ENCODE data around the gene TOR1AIP2. TPM values are rescaled to one million over a fixed set of nuclear protein-coding genes. Genes with fewer than 3 reads are reported as not detected.

TOR1AIP2 gene
- total and polyA plus RNA-seq, 10 of the 15 experiments (the other 5 are each of a cell fraction or from before 2014, with no cell fraction given), result 5.3 to 38.9 (median 15.4) TPM

DNA sequence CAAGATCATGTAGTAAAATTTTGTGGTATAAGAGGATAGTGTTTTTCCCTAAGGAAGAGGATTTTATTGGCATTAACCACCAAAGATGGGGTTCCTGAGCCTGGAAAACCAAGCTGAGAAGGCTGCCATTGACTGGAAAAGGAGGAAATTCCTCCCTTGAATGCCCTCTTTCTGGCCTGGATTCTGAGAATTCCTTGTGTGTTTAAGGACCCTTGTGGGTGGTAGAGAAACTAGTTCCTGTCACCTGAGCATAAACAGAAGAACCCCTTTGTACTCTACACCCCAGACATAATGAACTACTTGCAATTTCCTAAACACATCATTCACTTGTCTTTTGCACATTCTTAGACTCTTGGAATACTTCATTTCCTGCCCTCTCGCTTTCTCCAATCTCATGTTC is 43.9 kb upstream of the TOR1AIP2 start:
- no peak overlapping the region for H3K4me2 ChIP-seq (ENCODE audit: control insufficient read depth, insufficient read depth)
- SMC1A ChIA-PET (ENCODE audit: uncharacterized antibody, unreplicated experiment), result interaction anchor here (0.8 to 1.5 kb wide), 2 partner anchors 10 to 32 kb away, joined by 3 to 7 read pairs; no protein-coding TSS in a partner anchor
- H3K27ac ChIP-seq (ENCODE audit: control insufficient read depth, insufficient read depth), result no peak overlapping the region
- H3K36me3 ChIP-seq (ENCODE audit: control insufficient read depth in 2 of 2, insufficient read depth in 2 of 2, low read length in 1 of 2), result peaks cover 5 to 18% of the 10 kb centered on the region in 2 experiments; a peak in 3 of 4 replicates
- DNase-seq (ENCODE audit: low read depth, low spot score), result no peak
- WGBS (ENCODE audit: insufficient coverage, insufficient replicate concordance, low lambda C conversion rate, missing lambda C conversion rate), result 92% methylated on average over 1 of the region's 1 CpG
- RAD21 ChIA-PET (ENCODE audit: unreplicated experiment), result no interaction called here
- H3K4me3 ChIP-seq, result no peak overlapping the region
- FAIRE-seq, result no peak
- in situ Hi-C loops (cut with MboI) (no loop called here), intact Hi-C loops (cut with micrococcal nuclease; ENCODE audit: unreplicated experiment) (no loop called here)
- CTCF ChIA-PET, result interaction anchor here (1.1 kb wide), 1 partner anchor 20 kb away, joined by 3 read pairs; no protein-coding TSS in a partner anchor
- no peaks in the 10 kb centered on the region for H3K9me3 ChIP-seq (replicated peaks; ENCODE audit: control insufficient read depth, insufficient read depth, low read length)
- no peaks in the 10 kb centered on the region for H3K79me2 ChIP-seq (ENCODE audit: control insufficient read depth, insufficient read depth, low read length)
- POLR2A ChIA-PET, result interaction anchor here (0.6 kb wide), 1 partner anchor 126 kb away, joined by 3 read pairs; no protein-coding TSS in a partner anchor
- BruUV-seq (replicated peaks), result no TSS peak
- H2AFZ ChIP-seq (ENCODE audit: control insufficient read depth, low read depth, low read length), result no peak overlapping the region
- no peak for TF ChIP-seq EED (IDR thresholded peaks at IDR 0.05; ENCODE audit: low read depth)
- TF ChIP-seq ZBED1 (IDR thresholded peaks at IDR 0.05; ENCODE audit: borderline replicate concordance), result no peak
- TF ChIP-seq, protein P1, sequence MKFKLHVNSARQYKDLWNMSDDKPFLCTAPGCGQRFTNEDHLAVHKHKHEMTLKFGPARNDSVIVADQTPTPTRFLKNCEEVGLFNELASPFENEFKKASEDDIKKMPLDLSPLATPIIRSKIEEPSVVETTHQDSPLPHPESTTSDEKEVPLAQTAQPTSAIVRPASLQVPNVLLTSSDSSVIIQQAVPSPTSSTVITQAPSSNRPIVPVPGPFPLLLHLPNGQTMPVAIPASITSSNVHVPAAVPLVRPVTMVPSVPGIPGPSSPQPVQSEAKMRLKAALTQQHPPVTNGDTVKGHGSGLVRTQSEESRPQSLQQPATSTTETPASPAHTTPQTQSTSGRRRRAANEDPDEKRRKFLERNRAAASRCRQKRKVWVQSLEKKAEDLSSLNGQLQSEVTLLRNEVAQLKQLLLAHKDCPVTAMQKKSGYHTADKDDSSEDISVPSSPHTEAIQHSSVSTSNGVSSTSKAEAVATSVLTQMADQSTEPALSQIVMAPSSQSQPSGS (IDR thresholded peaks at IDR 0.05; ENCODE audit: low read length), result no peak
- no peak for TF ChIP-seq RAD51 (IDR thresholded peaks at IDR 0.05)
- TF ChIP-seq, protein P2, sequence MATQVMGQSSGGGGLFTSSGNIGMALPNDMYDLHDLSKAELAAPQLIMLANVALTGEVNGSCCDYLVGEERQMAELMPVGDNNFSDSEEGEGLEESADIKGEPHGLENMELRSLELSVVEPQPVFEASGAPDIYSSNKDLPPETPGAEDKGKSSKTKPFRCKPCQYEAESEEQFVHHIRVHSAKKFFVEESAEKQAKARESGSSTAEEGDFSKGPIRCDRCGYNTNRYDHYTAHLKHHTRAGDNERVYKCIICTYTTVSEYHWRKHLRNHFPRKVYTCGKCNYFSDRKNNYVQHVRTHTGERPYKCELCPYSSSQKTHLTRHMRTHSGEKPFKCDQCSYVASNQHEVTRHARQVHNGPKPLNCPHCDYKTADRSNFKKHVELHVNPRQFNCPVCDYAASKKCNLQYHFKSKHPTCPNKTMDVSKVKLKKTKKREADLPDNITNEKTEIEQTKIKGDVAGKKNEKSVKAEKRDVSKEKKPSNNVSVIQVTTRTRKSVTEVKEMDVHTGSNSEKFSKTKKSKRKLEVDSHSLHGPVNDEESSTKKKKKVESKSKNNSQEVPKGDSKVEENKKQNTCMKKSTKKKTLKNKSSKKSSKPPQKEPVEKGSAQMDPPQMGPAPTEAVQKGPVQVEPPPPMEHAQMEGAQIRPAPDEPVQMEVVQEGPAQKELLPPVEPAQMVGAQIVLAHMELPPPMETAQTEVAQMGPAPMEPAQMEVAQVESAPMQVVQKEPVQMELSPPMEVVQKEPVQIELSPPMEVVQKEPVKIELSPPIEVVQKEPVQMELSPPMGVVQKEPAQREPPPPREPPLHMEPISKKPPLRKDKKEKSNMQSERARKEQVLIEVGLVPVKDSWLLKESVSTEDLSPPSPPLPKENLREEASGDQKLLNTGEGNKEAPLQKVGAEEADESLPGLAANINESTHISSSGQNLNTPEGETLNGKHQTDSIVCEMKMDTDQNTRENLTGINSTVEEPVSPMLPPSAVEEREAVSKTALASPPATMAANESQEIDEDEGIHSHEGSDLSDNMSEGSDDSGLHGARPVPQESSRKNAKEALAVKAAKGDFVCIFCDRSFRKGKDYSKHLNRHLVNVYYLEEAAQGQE (IDR thresholded peaks at IDR 0.05; ENCODE audit: low read depth, low read length), result no peak
- no peak for TF ChIP-seq CEBPB (IDR thresholded peaks at IDR 0.05; ENCODE audit: borderline replicate concordance in 1 of 2, low read depth in 2 of 2, low read length in 2 of 2)
- TF ChIP-seq, protein P3, sequence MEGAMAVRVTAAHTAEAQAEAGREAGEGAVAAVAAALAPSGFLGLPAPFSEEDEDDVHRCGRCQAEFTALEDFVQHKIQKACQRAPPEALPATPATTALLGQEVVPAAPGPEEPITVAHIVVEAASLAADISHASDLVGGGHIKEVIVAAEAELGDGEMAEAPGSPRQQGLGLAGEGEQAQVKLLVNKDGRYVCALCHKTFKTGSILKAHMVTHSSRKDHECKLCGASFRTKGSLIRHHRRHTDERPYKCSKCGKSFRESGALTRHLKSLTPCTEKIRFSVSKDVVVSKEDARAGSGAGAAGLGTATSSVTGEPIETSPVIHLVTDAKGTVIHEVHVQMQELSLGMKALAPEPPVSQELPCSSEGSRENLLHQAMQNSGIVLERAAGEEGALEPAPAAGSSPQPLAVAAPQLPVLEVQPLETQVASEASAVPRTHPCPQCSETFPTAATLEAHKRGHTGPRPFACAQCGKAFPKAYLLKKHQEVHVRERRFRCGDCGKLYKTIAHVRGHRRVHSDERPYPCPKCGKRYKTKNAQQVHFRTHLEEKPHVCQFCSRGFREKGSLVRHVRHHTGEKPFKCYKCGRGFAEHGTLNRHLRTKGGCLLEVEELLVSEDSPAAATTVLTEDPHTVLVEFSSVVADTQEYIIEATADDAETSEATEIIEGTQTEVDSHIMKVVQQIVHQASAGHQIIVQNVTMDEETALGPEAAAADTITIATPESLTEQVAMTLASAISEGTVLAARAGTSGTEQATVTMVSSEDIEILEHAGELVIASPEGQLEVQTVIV (IDR thresholded peaks at IDR 0.05; ENCODE audit: borderline replicate concordance, partially characterized antibody), result no peak
- TF ChIP-seq ESRRA (IDR thresholded peaks at IDR 0.05; ENCODE audit: low read length), result no peak
- TF ChIP-seq POU2F2 (IDR thresholded peaks at IDR 0.05; ENCODE audit: borderline replicate concordance, low read depth, low read length), result no peak
- no peak for TF ChIP-seq YY1 (IDR thresholded peaks at IDR 0.05; ENCODE audit: low read depth, low read length)
- TF ChIP-seq PAX5 (IDR thresholded peaks at IDR 0.05; ENCODE audit: borderline replicate concordance, low read depth, low read length), result no peak
- TF ChIP-seq NKRF (conservative IDR thresholded peaks at IDR 0.05), result no peak
- TF ChIP-seq CBX5 (IDR thresholded peaks at IDR 0.05; ENCODE audit: low read depth), result no peak
- no peak for TF ChIP-seq IRF3 (IDR thresholded peaks at IDR 0.05)
- ATAC-seq, result no peak
- H4K20me1 ChIP-seq (ENCODE audit: control insufficient read depth, insufficient read depth), result no peaks in the 10 kb centered on the region
- H3K27me3 ChIP-seq (replicated peaks in 1 of 2; ENCODE audit: control insufficient read depth in 2 of 2, insufficient read depth in 2 of 2, low read length in 1 of 2), result no peaks in the 10 kb centered on the region
- H3K4me1 ChIP-seq (ENCODE audit: control insufficient read depth, insufficient read depth, low read length), result no peaks in the 10 kb centered on the region
- no peak overlapping the region for H3K9ac ChIP-seq (ENCODE audit: control insufficient read depth, insufficient read depth, low read length)
